ENCODE data around the gene NDUFC1. TPM values are rescaled to one million over a fixed set of nuclear protein-coding genes. Genes with fewer than 3 reads are reported as not detected.

The NDUFC1 gene
- total RNA-seq, 4 donors from 2014 or later: 7.6 to 68.0 (median 35.3) TPM

- Histone ChIP-seq H3K36me3 (no peaks in the 10 kb centered on the region), H3K9me3 (no peaks in the 10 kb centered on the region), H3K27ac (no peak within 1 kb of the TSS), H3K27me3 (peaks cover 52% of the 10 kb centered on the region), H3K4me3 (peak within 1 kb of the TSS in 3 of 4 donors; percentile 15 to 58 (median 34)), H3K4me1 (peaks cover 0 to 12% (median 9%) of the 10 kb centered on the region in 4 donors)
- intact Hi-C loops (cut with DNase I; ENCODE audit: low total_unique reads) (no loop called here), in situ Hi-C loops (cut with MboI; ENCODE audit: low pct_ligation_motif_present in 1 of 4, low pct_unique_long_range_greater_than_20kb in 1 of 4, low sequenced_read_pairs in 3 of 4) (loop anchor here in 1 of 4 donors (25.0 kb wide), 1 partner anchor 193 kb away; no protein-coding TSS in a partner anchor)
- TF ChIP-seq CTCF (IDR thresholded peaks at IDR 0.05) (no peak), POLR2AphosphoS5 (IDR thresholded peaks at IDR 0.05) (no peak), EP300 (IDR thresholded peaks at IDR 0.05; ENCODE audit: low read depth) (no peak), POLR2A (IDR thresholded peaks at IDR 0.05) (no peak)
- DNase-seq: no peak
- WGBS, 2 donors (ENCODE audit: low coverage in 1 of 2): 14 to 19% methylated on average over 6 to 28 of the region's 51 CpGs
Observed at GRCh38 chr4:139279760-139280620, 22.3 kb downstream of the NDUFC1 start, which contains the start of gene MGARP. Gene MGARP, minus strand, starts transcription at chr4:139280225. Its CDS starts 67 bp downstream, at chr4:139280158.

- Histone ChIP-seq H3K27me3 (peaks cover 56% of the 10 kb centered on the region), H3K4me1 (peaks cover 0 to 12% (median 9%) of the 10 kb centered on the region in 4 donors), H3K36me3 (no peaks in the 10 kb centered on the region), H3K9me3 (no peaks in the 10 kb centered on the region), H3K4me3 (peak overlapping the region in 3 of 4 donors; percentile 15 to 58 (median 34)), H3K27ac (no peak overlapping the region)
- TF ChIP-seq CTCF (IDR thresholded peaks at IDR 0.05) (no peak), POLR2A (IDR thresholded peaks at IDR 0.05) (no peak), EP300 (IDR thresholded peaks at IDR 0.05; ENCODE audit: low read depth) (no peak)
- DNase-seq: no peak
- in situ Hi-C loops (cut with MboI; ENCODE audit: low pct_ligation_motif_present in 1 of 4, low pct_unique_long_range_greater_than_20kb in 1 of 4, low sequenced_read_pairs in 3 of 4) (loop anchor here in 1 of 4 donors (25.0 kb wide), 1 partner anchor 192 kb away; no protein-coding TSS in a partner anchor), intact Hi-C loops (cut with DNase I; ENCODE audit: low total_unique reads) (no loop called here)
- 41 to 71% methylated on average over 10 to 40 of the region's 40 CpGs for WGBS, 2 donors (ENCODE audit: low coverage in 1 of 2)
Observed at GRCh38 chr4:139278912-139279759, 23.1 kb downstream of the NDUFC1 start.

- H3K4me1 ChIP-seq: peaks cover 0 to 12% (median 9%) of the 10 kb centered on the region in 4 donors
- no peaks in the 10 kb centered on the region for H3K36me3 ChIP-seq
- in situ Hi-C loops (cut with MboI; ENCODE audit: low pct_ligation_motif_present in 1 of 4, low pct_unique_long_range_greater_than_20kb in 1 of 4, low sequenced_read_pairs in 3 of 4): loop anchor here in 1 of 4 donors (25.0 kb wide), 1 partner anchor 191 kb away; no protein-coding TSS in a partner anchor
- H3K4me3 ChIP-seq: no peak overlapping the region
- WGBS, 2 donors (ENCODE audit: low coverage in 1 of 2): 80 to 84% methylated on average over 16 of the region's 16 CpGs
- no peak overlapping the region for H3K27ac ChIP-seq
- DNase-seq: no peak
- TF ChIP-seq CTCF (IDR thresholded peaks at IDR 0.05): no peak
- no peak for TF ChIP-seq EP300 (IDR thresholded peaks at IDR 0.05; ENCODE audit: low read depth)
- no peak for TF ChIP-seq POLR2A (IDR thresholded peaks at IDR 0.05)
- TF ChIP-seq POLR2AphosphoS5 (IDR thresholded peaks at IDR 0.05): no peak
- peaks cover 56% of the 10 kb centered on the region for H3K27me3 ChIP-seq
- intact Hi-C loops (cut with DNase I; ENCODE audit: low total_unique reads): no loop called here
- no peaks in the 10 kb centered on the region for H3K9me3 ChIP-seq
Observed at GRCh38 chr4:139278485-139278884, 23.8 kb downstream of the NDUFC1 start.

Data from transverse colon (tissue), 4 donors.